Stimulated activated CD4-positive, alpha-beta T cell treated with anti-CD3 and anti-CD28 coated beads, TNF-alpha, amount 100 ng/mL, for 24 hours (primary cell): ENCODE data around the gene PDE1C.
"Not testable (repeated sequence)": the region's sequence is repeated elsewhere in the genome, so short reads cannot be mapped to it uniquely, and the experiment has no call there.

Source experiments
- DNase-seq, 3 experiments: peaks; one replicate each; pipeline ENCODE4 v3.0.0-alpha.2; 2020; ENCODE audit warnings: low read depth in 3 of 3

PDE1C gene

DNA sequence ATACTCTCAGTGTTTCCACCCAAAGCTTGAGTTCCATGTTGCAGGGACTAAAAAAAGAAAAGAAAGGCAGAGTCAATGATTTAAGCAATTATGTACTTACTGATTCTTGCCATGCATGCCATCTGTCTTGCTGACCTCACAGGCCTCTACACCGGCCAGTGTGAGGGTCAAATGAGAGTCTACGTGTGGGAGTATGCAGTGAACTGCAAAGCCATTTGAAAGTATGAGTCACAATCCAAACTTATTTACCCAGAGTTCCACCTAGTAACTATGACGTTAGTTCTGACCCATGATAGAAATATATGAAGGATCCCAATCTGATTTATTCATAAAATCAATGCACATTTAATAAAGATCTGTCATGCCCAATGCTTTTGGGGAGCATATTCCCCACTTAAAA lies 26.5 kb downstream of the PDE1C start:
- no peak for DNase-seq

DNA sequence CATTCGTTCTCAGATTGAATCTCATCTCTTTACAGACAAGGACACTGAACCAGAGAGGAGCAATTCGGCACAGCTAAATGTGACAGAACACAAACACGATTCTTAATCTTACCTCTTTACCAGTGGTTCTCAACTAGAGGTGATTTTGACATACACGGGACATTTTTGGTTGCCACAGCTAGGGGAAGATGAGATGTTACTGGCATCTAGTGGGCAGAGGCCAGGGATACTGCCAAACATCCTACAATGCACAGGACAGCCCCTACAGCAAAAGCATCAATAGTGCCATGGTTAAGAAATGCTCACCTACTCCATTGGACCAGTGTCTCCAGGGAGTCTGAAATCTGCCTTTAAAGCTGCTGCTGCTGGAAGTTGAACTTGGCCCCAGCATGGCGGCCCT lies 27.3 kb downstream of the PDE1C start:
- no peak for DNase-seq

DNA sequence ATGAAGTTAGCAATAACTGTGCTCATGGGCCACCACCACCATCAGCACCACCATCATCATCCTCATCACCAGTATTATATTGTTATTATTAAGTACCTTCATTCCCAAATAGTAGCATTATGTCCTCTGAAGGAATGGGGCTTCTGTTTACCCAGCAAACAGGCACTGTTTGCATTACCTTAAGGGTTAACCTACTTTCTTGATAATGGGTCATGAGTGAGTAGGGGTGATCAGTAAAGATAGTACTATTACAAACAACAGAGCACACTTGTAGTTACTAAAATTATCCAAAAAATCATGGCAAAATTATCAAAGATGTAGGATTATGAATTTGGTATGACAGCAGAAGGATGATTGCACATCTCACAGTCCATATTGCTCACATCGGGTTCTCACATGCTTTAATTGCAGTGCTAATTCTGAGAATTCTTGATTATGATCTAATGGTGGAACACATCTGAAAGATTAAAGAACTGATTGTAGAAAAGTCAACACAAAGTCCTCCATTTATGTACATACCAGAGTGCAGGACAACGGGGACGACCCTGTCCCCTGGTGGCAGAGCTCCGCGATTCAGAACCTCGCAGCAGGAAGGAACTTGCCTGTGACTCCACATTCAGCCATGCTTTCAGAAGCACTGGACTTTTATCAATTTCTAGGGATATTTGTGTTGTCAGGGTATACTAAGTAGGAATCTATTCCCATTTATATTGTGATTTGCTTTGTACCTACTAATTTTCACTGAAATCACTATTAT lies 31.0 kb downstream of the PDE1C start:
- no peak for DNase-seq

- DNase-seq: no peak
Observed at GRCh38 chr7:32037650-32038198, 32.5 kb downstream of the PDE1C start.

DNA sequence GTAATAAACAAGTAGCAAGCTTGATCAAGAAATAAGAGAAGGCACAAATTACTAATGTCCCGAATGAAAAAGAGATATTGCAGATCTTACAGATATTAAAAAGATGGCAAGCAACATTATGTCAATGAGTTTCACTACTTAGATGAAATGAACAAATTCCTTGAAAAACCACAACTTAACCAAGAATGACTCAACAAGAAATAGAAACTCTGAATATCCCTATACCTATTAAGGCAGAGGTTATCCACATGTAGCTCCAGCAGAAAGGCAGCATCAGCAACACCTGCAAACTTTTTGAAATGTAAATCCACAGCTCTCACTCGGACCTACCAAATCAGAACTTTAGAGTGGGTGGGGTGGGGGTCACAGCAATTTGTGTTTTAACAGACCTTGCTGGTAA lies 33.6 kb downstream of the PDE1C start:
- no peak for DNase-seq

DNA sequence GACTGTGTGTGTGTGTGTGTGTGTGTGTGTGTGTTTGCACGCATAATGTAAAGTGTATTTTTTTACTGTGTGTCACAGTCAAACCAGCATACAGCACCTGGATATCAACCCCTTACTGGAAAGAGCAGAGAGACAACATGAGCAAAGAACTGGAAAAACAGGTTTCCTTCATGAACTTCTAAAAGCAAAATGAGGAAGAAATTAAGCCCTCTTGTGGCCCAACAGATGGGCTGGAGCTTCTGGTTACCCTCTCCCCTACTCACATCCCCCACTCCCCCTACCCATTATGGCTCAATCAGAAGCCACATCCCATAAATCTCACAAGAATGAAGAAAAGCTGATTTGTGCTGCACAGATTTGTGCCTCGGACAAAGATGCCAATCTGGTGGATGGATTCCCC lies 36.2 kb downstream of the PDE1C start:
- no peak for DNase-seq

- no peak for DNase-seq
Observed at GRCh38 chr7:32033006-32033405, 37.2 kb downstream of the PDE1C start.

DNA sequence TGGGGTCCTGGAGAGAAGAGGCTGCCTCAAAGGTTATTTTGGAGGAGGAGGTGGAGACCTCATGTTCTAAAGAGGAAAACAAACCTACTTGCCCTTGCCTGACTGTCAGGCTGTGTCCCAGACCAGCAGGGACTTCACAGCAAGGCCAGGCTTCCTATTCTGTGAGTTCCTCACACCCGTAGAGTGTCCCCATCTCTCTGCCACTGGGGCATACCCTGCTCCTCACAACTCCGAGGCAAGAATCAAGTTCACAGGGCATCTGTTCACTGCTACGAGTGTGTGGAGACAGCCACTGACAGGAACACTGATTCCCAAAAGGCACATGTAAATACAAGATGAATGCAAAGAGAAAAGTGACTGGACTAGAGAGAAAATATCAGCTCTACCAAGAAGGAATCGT lies 38.0 kb downstream of the PDE1C start:
- DNase-seq: no peak

DNA sequence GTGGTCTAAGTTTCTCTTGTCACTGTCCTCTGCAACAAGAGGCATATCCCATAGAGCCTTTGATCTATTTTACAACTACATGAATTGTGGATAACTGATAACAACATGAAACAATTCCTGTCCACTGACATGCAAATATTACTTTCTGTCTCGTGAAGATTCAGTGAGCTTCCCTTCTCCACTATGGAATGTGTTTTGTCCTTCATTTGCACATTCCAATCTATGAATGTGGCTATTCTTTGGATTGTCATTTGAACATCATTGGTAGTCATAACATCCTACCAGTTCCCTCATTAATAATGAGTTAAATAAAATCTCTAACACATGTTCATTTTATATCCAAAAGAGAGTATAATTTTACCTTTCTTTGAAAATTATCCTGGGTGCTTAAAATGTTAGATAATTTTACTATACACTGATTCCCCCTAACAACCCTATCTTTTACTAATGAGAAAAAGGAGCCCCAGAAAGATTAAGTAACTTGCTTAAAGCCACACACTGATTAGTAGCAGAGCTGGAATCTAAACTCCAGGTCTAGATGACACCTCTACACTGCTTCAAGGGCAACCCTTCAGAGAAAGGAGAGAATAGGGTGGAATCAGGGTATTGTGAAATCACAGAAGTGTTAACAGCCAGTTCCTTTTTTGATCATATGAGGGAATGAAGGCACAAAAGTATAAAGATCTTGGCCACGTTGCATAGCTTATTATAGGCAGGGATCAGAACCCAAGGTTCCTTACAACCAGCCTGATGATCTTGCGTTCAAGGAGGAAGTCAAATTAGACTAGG lies 39.1 kb downstream of the PDE1C start:
- DNase-seq: no peak

DNA sequence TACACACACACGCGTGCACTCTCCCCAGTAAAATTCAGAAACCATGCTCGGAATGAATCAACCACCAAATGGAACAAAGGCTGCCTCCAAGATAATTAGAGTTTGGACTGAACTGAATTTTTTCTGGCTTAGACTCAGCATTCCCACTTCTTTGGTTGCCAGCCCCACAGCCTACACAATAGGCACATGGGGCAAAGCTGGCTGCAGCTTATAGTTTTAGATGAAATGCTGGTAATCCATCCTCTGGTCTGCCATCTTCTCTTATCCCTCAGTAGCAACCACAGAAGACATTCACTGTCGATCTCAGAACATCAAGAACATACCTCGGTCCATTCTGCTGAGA lies 44.2 kb downstream of the PDE1C start:
- no peak for DNase-seq

DNA sequence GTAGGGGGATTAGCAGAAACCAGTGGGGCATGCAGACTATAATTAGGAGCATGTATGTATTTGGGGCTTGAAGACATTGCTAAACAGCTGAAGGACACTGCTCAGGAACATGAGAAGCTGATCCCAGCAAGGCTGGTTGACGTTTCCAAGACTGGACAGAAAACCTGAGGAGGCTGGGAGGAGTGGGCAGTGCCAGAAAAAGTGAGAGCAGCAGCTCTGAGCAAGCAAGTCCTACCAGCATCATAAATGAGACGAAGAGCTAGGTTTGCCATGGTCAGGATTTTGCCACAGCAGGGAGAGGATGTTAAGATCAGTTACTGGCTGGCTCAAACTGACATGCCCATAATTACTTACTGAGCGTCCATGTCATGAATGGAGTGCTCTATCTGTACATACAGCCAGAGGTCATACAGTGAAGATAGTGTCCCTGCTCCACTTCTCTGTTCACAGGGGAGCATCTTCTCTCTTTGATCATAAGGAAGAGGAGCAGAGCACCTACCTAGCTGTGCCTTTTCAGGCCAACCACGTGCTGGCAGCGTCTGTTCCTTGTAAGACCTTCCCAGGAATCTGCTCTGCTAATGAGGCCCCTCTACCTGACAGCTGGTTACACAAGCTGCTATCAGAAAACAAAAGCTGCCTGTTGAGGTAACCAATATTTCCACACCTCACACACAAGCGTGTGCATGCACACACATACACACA lies 44.7 kb downstream of the PDE1C start:
- DNase-seq: no peak

DNA sequence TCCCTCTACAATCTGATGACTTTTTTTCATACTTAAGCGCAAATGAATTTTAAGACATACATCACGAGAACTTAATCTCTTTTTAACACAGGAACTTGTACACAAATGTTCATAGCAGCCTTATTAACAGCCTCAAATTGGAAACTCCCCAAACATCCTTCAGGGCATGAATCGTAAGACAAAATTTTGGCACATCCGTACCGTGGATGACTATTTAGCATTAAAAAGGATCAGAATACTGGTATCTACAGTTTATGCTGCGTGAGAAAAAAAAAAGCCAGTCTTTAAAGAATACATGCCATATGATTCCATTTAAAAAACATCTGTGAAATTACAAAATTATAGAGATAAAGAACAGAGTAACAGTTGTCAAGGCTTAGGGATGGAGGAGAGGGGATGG lies 46.8 kb downstream of the PDE1C start:
- DNase-seq: no peak

DNA sequence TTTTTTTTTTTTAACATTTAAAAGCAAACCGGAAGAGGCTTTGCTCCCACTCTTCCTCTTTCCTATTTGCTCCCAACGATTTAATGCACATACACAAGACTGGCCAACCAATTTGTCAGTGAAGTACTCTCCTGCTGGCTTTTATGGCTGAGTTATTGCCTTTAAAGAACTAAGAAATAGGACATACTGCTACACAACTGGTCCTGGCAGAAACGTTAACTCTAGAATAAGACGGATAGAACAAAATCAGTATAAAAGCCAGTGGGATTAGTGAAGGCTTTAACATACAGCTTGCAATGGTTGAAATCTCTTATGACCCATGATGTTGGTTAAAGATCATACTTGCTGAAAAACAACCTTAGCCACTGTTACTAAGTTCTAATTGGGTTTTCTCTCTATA lies 47.2 kb downstream of the PDE1C start:
- DNase-seq: no peak

DNA sequence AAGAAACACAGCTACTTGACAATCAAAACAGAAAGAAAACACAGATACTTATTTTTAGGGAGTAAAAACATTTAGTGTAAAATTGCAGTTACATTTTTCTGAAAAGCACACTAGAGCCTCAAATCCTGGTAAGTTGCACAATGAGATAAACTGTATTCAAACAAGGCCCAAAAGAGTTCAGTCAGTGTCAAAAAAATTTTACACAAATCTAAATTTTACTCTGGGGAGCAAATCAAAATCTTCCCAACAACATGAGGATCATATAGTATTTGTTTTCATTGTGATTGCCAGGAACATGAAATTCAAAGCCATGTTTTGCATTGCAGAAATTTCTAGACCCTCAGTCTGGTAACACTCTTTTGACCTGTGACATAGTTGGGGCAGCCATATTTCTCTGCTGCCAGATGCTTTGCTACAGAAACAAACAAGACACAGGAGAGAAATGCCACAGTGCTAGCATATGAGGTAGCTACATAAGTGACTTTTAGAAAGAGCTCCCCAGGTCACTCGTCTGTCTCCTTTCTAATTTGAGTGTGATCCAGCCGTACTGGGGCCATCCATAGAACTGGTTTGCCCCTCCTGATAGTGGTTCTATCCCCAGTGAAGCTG lies 49.6 kb downstream of the PDE1C start:
- no peak for DNase-seq

DNA sequence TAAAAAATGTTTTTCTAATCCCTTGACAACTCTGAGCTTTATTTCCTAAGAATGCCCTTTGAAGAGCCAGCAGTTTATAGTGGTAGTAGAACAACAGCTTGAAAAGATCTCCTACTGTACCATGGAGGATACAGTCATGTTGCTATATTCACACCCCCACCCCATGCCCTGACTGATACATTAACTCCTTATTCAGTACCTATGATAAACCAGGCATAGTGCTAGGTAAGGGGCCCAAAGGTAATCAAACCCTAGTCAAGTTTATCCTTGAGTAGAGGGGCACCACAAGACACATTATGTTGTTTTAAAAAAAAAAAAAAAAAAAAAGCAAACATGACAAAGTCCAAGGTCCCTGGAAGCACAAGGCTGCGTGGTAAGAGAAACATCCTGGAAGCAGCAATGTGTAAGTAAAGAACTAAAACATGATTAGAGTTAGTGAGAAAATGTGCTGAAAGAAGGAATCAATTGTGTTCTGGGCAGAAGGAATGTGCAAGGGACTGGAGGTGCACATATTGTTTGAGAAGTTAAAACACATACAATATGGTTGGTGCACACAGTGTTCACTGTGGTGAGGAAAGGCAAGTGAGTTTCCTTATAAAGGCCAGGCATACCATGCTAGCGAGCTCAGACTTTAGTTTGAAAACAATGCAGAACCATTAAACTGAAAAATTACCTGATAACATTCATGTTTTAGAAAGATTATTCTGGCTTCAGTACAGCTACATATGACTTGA lies 51.2 kb downstream of the PDE1C start:
- no peak for DNase-seq

DNA sequence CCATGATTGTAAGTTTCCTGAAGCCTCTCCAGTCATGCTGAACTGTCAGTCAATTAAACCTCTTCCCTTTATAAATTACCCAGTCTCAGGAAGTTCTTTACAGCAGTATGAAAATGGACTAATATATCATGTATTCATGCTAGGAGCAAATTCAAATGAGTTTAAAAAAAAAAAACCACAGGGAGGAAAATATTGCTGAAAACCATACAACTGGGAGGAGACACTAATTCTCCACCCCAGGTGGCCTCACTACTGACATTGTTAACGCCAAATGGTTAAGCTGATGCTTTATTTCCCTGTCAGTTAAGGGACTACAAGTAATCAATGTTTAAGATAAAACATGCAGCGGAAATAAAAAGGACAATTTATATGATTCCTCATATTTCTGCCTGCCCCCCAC lies 55.1 kb downstream of the PDE1C start:
- DNase-seq: no peak

- not testable (repeated sequence) for DNase-seq
Observed at GRCh38 chr7:32013471-32013870, 56.7 kb downstream of the PDE1C start.

DNA sequence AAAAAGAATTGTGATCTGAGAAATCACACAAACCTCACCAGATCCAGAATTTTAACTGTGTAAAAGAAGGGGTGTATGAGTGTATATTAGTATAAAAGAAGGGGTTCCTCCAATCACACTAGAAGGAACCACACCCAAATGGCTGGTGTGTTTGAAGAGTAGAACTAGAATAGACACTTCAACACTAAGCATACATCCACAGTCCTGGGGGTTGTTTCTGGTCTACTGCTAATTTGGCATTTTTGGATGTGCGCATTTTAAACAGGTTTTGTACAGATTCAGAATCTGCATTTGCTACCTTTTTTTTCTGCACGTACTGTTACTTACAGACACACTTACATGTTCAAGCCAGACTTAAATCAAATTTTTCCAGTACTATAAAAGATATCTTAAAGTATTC lies 64.6 kb downstream of the PDE1C start:
- no peak for DNase-seq

GRCh38 chr7:32001948-32002347 lies 68.3 kb downstream of the PDE1C start:
- DNase-seq: no peak

DNA sequence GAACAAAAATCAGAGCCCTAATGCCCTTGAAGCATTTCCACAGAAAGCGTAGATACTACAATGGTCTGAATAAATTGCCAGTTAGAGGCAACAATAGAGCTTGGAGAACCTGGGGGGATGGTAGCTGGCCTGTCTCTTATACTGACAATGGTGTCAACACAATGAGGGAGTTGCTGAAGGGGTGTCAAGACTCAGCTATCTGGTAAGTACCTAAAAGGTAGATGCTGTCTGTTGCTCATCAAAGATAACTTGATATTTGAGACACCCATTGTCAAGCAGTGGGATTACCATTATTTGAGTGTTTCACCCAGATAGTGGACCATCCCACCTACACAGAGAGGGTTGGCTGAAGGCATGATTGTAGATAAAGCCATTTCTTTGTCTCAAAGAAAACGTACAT lies 72.8 kb downstream of the PDE1C start:
- DNase-seq: no peak

GRCh38 chr7:31995134-31995533 lies 75.1 kb downstream of the PDE1C start:
- DNase-seq: no peak

GRCh38 chr7:31991846-31992245 lies 78.4 kb downstream of the PDE1C start:
- DNase-seq: no peak
